Activated CD4-positive, alpha-beta T cell treated with anti-CD3 and anti-CD28 coated beads, Interleukin-2, amount 50 U/mL, for 1 hour (primary cell): ENCODE measurements around the gene NTM.

Experiments used
- DNase-seq: peaks from one replicate; pipeline ENCODE4 v3.0.0-alpha.2; 2020

NTM gene

DNA sequence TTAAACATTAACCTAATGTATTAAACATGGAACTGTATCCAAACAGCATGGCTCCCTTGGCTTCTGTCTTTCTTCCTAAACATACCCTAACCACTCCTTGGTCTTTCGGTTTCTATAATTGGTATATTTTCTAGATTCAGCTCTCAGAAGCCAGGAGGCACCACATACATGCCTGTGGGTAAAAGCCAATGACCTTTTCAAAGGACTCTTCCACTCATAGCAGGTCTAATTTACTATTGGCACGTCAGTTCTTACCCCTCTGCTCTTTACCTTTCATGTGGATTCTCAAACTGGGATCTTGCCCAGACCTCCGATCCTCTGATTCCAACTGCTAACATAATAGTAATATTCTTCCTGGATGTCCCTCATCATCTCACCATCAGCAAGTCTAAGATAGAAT lies 835.1 kb downstream of the NTM start:
- DNase-seq: no peak

DNA sequence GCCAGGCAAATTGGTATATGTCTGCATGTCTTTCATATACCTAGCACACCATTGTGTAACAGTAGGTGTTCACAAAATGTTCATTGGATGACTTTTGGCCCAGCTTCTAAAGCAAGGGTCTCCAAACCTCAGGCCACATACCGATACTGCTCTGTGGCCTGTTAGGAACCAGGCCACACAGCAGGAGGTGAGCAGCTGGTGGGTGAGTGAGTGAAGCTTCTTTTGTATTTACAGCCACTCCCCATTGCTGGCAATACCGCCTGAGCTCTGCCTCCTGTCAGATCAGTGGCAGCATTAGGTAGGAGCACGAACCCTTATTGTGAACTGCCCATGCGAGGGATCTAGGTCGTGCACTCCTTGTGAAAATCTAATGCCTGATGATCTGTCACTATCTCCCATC lies 836.6 kb downstream of the NTM start:
- DNase-seq: no peak

- no peak for DNase-seq
Observed at GRCh38 chr11:132208477-132209055, 838.2 kb downstream of the NTM start.

- DNase-seq: no peak
Observed at GRCh38 chr11:132211479-132211878, 841.1 kb downstream of the NTM start.

GRCh38 chr11:132217856-132218255 lies 847.4 kb downstream of the NTM start:
- DNase-seq: no peak

- no peak for DNase-seq
Observed at GRCh38 chr11:132220474-132220873, 850.1 kb downstream of the NTM start.

- no peak for DNase-seq
Observed at GRCh38 chr11:132222345-132222744, 851.9 kb downstream of the NTM start.

DNA sequence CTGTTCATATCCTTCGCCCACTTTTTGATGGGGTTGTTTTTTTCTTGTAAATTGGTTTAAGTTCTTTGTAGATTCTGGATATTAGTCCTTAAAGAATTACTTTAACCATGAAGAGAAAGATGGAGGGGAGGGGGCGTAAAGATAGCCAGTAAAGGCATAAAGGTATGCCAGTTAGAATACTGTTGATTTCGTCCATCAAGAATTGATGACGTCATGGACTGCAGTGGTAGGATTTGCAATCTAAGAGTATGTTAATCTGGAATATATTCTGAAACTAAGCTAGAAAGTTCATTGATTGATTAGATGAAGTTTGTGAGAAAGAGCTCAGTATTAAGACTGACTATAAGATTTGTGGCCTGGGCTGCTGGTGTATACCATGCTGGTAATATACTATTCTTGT lies 856.1 kb downstream of the NTM start:
- DNase-seq: no peak

GRCh38 chr11:132228746-132229325 lies 858.4 kb downstream of the NTM start:
- no peak for DNase-seq

DNA sequence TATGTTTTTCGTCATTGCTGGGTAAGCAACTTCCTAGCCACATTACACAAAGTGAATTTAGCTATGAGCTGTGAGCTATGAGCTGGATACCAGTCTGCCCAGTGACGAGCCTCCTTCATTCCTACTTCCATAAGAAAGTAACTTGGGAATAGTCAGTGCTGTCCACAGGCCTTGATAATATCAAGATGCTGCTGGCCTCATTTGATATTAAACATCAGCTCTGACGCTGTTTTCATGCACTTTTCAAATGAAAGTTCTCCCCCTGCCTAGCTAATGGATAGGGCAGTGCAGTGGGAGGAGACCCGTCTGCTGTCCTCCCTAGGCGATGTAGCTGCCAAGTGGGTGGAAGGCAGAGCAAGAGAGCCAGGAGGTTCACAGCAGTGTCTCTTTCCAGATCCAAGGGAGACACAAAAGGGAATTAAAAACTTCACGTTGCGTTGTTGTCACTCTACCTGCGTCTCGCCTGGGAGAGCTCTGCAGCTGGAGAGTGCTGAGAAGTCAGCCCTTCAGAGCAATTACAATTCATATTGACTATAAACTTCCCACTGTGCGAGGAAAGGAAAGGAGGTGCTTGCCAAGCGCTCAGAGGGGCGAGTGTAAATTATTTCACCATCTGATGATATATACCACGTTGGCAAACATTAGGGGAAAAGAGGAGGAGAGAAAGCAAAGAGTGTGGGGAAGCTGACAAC lies 861.4 kb downstream of the NTM start:
- DNase-seq: no peak

DNA sequence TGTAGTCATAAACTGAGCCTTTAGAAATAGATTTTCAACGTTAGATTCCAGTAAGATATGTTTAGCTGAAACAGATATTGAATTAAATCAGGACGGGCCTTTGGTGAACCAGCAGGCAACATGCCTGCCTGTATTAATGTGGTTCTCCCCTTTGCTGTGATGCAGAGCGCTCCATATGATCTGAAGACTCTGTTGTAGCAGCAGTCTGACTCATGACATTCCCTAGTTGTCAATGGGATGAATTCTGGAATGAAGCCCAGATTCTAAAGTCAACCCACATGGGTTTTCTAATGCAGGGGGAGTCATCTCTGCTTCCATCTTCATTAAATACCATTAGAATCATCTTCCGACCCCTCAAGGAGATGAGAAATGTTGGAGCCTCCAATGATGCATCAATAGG lies 864.5 kb downstream of the NTM start:
- DNase-seq: no peak

GRCh38 chr11:132237781-132238180 lies 867.4 kb downstream of the NTM start:
- DNase-seq: no peak

- DNase-seq: no peak
Observed at GRCh38 chr11:132238331-132238866, 868.0 kb downstream of the NTM start.

- no peak for DNase-seq
Observed at GRCh38 chr11:132240374-132240773, 870.0 kb downstream of the NTM start.

- no peak for DNase-seq
Observed at GRCh38 chr11:132242632-132243031, 872.2 kb downstream of the NTM start.

DNA sequence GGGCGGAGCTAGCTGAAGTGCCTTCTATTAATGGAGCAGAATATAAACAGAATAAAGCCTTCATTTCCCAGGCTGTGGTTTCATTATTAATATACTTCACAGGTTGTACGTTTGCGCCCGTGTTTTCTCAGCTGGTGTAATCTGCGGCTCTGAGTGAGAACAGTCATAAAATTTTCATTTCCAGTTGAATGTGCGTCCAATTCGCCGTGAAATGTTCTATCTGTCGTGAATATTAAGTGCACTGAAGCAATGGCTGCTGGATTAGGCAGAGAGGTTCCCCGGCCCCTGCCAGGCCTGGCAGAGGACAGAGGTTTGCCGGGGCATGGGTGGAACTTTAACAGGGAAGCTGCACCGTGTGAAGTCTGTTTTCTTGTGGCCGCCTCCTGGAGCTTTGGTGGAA lies 874.4 kb downstream of the NTM start:
- DNase-seq: no peak

GRCh38 chr11:132245403-132246385 lies 875.3 kb downstream of the NTM start:
- no peak for DNase-seq

- DNase-seq: no peak
Observed at GRCh38 chr11:132248580-132248979, 878.2 kb downstream of the NTM start.

DNA sequence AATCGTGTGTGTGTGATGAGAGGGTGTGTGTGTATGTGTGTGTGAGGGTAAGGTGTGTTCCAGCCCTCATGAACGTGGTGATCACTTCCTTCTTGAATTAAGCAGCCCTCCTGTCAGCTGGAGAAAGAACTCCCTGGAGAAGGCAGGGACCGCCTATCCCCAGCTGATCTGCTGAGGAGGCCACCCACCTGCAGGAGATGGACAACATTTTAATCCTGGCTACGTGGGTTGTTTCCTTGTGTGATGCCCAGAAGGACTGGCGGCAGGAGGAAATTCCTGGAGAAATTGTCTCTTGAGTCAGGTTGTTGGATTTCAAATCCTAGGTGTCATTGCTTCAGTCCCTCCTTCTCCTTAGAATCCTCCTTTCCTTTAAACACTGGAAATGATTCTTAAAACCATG lies 878.8 kb downstream of the NTM start:
- no peak for DNase-seq

DNA sequence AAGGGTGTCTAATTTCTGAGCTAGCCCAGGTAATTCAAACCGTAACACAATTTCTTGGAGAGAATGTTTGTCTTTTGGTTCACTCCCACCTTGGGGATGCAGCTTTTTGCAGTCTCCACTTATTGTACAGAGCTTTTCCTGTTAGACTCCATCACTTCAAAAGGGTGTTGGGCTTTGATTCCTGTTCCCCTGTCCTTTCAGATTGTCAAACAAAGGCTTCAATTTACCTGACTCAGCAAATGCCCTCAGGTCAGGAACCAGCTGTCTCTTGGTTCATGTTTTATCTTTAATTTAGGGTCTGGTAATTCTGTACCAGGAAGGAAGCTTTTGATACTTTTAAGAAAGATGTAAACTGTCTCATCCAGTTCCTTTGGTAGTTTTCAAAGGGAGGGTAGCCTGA lies 880.6 kb downstream of the NTM start:
- DNase-seq: no peak

GRCh38 chr11:132253469-132254264 lies 883.3 kb downstream of the NTM start:
- DNase-seq: no peak

GRCh38 chr11:132254906-132255305 lies 884.5 kb downstream of the NTM start:
- no peak for DNase-seq
